Stimulated activated naive B cell treated with anti-CD40 and anti-IgM and Interleukin-4, amounts not matched to agents 10 μg/mL and 1 μg/mL and 100 μg/mL, for 72 hours (primary cell): ENCODE results near the gene DUSP12.
A peak's percentile ranks its signal among the peaks of the same experiment; 100 is the strongest.

ENCODE experiments used
- ATAC-seq, 2 donors: fragments of 150-1000 bp; cut with Tn5 transposase; replicated peaks; 2 replicates each; pipeline ENCODE4 v1.10.0; 2021; ENCODE audit warnings: moderate library complexity in 1 of 2
- DNase-seq: peaks from one replicate; pipeline ENCODE4 v3.0.0; 2021
- H3K27ac Mint-ChIP-seq: one replicate; pipeline ENCODE4 v1.8.0; 2022; ENCODE audit warnings: mild to moderate bottlenecking, mixed read lengths
- H3K27me3 Mint-ChIP-seq, 2 donors: one replicate each; pipeline ENCODE4 v1.8.0; 2022; ENCODE audit warnings: mixed read lengths in 2 of 2
- H3K36me3 Mint-ChIP-seq, 2 donors: one replicate each; pipeline ENCODE4 v1.8.0; 2022; ENCODE audit warnings: mixed read lengths in 2 of 2, mild to moderate bottlenecking in 1 of 2
- H3K4me1 Mint-ChIP-seq, 2 donors: one replicate each; pipeline ENCODE4 v1.8.0; 2022; ENCODE audit warnings: mixed read lengths in 2 of 2, mild to moderate bottlenecking in 1 of 2
- H3K4me3 Mint-ChIP-seq, 2 donors: one replicate each; pipeline ENCODE4 v1.8.0; 2022; ENCODE audit warnings: mild to moderate bottlenecking in 2 of 2, mixed read lengths in 2 of 2, moderate library complexity in 1 of 2
- H3K9me3 Mint-ChIP-seq, 2 donors: one replicate each; pipeline ENCODE4 v1.8.0; 2022; ENCODE audit warnings: mixed read lengths in 2 of 2, mild to moderate bottlenecking in 1 of 2

The DUSP12 gene

DNA sequence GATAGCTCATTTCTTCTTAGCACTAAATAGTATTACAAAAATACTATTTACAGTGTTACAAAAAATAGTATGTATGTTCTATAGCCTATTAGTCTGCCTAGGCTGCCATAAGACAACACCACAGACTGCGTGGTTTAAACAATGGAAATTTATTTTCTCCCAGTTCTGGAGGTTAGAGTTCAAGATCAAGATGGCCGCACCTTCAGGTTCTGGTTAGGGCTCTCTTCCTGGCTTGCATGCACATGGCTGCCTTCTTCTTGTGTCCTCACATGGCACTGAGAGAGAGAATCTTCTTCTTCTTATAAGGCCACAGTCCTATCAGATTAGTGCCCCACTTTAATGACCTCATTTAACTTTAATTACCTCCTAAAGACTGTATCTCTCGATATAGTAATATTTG, 20.7 kb downstream of the DUSP12 start:
- H3K36me3 Mint-ChIP-seq, result no peaks in the 10 kb centered on the region
- H3K27ac Mint-ChIP-seq, result no peak overlapping the region
- no peaks in the 10 kb centered on the region for H3K27me3 Mint-ChIP-seq
- DNase-seq, result no peak
- H3K4me1 Mint-ChIP-seq, result peaks cover 8 to 39% of the 10 kb centered on the region in 2 donors
- ATAC-seq, result no peak
- H3K4me3 Mint-ChIP-seq, result no peak overlapping the region
- H3K9me3 Mint-ChIP-seq, result no peaks in the 10 kb centered on the region

DNA sequence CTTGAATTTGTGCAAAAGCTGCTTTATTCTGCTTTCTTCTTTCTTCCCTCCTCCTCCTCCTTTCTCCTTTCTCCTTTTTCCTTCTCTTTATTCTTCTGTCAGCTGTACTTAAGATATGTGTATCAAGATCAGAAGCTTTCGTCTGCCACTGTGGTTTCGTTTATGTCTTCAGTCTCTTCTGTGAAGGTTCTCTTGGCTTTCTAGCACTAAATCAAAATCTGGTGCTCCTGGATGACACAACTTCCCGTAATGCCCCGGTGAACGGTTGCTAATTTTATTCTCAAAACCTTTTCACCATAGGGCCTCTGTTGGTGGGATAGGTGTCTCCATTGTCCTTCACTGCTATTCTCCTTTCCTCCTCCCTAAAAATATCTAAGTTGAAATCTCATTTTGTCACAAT, 21.6 kb downstream of the DUSP12 start:
- no peaks in the 10 kb centered on the region for H3K36me3 Mint-ChIP-seq
- peaks cover 8 to 39% of the 10 kb centered on the region in 2 donors for H3K4me1 Mint-ChIP-seq
- no peaks in the 10 kb centered on the region for H3K27me3 Mint-ChIP-seq
- no peaks in the 10 kb centered on the region for H3K9me3 Mint-ChIP-seq
- no peak for ATAC-seq
- H3K4me3 Mint-ChIP-seq, result no peak overlapping the region
- no peak overlapping the region for H3K27ac Mint-ChIP-seq
- DNase-seq, result no peak

DNA sequence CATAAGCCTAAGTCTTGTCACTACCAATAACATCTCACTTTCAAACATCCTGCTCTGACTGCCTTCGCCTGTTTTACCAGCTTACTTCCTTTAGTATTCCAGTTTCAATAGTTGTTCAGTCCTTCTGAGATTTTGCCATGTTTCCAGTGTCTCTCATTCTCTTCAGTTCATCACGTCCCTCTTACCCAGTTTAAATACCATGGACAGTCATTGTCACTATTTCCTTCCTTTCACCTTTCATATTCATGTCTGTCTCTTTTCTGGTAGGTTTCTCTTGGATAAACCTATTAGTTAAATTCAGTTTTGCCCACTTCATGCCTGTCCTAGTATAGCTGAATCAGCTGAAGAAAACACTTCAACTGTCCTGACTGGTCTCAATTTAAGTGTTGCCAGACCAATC, 22.4 kb downstream of the DUSP12 start:
- Mint-ChIP-seq H3K4me1 (peaks cover 8 to 35% of the 10 kb centered on the region in 2 donors), H3K27ac (no peak overlapping the region), H3K36me3 (no peaks in the 10 kb centered on the region), H3K27me3 (no peaks in the 10 kb centered on the region), H3K9me3 (no peaks in the 10 kb centered on the region), H3K4me3 (no peak overlapping the region)
- DNase-seq (no peak), ATAC-seq (no peak)

DNA sequence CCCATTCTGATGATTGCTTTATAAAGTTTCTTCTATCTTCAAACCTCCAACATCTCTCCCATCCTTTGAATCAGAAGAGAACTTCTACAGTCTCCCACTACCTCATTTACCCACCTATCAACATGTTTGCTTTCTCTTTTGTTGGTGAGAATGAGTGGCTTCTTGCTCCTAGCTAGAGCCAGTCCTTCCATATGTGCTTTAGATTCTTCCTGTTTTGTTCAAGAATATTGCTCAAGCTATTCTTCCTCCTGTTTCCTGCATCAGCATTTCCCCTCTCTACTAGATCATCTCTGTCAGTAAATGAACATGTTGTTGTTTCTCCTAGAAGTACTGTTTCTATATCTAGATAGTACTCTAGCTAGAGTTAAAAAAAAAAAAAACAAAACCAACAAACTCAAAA, 22.8 kb downstream of the DUSP12 start:
- Mint-ChIP-seq H3K27ac (no peak overlapping the region), H3K27me3 (no peaks in the 10 kb centered on the region), H3K4me1 (peaks cover 8 to 31% of the 10 kb centered on the region in 2 donors), H3K4me3 (no peak overlapping the region), H3K36me3 (no peaks in the 10 kb centered on the region), H3K9me3 (no peaks in the 10 kb centered on the region)
- ATAC-seq (no peak), DNase-seq (no peak)

DNA sequence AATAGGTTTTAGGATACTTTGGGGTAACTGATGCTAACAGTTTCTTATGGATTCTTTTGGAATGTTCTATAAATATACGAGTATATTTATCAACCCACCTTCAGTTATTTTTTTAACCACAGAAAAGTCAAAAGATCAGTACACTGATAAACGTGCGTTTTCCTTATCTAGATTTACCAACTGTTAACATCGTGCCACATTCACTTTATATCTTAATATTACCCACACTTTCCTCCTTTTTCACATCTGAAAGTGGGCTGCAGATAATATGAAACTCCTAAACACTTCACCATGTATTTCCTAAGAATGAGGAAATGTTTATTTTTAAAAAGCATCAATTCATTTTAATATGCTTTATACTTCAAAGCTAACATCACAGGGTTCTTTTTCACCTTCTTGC, 24.2 kb downstream of the DUSP12 start:
- Mint-ChIP-seq H3K9me3 (no peaks in the 10 kb centered on the region), H3K27ac (no peak overlapping the region), H3K36me3 (peaks cover 0 to 1% of the 10 kb centered on the region in 2 donors), H3K4me1 (peaks cover 10 to 19% of the 10 kb centered on the region in 2 donors), H3K4me3 (no peak overlapping the region), H3K27me3 (no peaks in the 10 kb centered on the region)
- ATAC-seq (no peak), DNase-seq (no peak)

DNA sequence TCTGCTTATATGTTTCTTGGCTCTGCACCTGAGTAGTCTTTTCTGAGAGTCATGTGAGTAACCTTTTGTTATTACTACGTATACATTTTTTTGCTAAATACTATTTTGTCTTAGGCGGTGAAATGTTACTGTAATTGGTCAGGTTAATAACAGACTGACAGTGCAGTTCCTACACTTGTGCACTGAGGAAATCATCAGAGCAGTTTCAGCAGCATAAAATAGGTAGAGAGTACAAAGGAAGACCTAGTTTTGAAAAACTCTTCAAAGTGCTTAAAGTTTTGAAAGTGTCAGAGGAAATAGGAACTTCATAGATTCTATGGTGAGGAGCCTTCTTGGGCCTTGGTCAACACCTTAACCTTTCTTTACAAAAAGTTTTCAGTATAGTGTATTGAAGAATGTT, 27.7 kb downstream of the DUSP12 start:
- no peak overlapping the region for H3K4me3 Mint-ChIP-seq
- no peaks in the 10 kb centered on the region for H3K9me3 Mint-ChIP-seq
- H3K27me3 Mint-ChIP-seq, result no peaks in the 10 kb centered on the region
- no peak for DNase-seq
- H3K36me3 Mint-ChIP-seq, result peaks cover 4 to 16% of the 10 kb centered on the region in 2 donors
- ATAC-seq, result no peak
- no peak overlapping the region for H3K27ac Mint-ChIP-seq
- H3K4me1 Mint-ChIP-seq, result peaks cover 10 to 25% of the 10 kb centered on the region in 2 donors

DNA sequence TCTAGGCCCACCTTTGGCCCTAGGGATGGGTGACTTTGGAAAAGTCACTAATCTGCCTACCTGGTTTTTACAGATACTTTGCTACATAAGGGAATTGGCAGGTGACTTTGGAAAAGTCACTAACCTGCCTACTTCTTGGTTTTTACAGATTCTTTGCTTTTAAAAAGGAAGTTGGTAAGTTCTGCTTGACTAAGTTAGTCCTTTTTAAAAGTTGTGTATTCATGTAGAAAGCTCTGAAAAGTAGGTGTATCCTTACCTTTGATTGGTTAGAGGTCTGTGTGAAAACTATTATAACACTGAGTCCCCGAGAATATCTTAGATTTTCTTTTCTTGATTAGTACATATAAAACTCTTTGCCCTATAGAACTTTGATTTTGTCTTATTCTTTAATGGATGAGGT, 28.9 kb downstream of the DUSP12 start:
- H3K4me3 Mint-ChIP-seq, result no peak overlapping the region
- H3K9me3 Mint-ChIP-seq, result no peaks in the 10 kb centered on the region
- DNase-seq (no peak), ATAC-seq (peak in 1 of 2 donors; percentile 34)
- H3K36me3 Mint-ChIP-seq, result peaks cover 5 to 24% of the 10 kb centered on the region in 2 donors
- no peak overlapping the region for H3K27ac Mint-ChIP-seq
- no peaks in the 10 kb centered on the region for H3K27me3 Mint-ChIP-seq
- H3K4me1 Mint-ChIP-seq, result peaks cover 10 to 20% of the 10 kb centered on the region in 2 donors

DNA sequence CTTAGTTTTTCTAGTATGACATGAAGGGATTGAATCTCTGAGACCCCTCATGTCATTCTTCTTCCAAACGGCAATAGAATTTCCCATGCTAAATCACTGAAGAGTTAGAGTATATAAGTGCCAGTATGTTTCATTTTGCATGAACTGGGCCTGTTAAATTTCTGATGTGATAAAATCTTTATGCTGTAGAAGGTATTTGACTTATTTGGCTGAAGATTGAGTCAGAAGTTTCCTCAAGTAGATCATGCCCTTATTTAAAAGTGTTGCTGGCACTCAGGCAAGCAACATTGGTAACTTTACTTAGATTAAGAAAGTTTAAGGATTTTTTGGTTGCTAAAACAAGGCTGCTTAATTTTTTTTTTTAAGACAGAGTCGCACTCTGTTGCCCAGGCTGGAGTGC, 29.8 kb downstream of the DUSP12 start:
- ATAC-seq (no peak), DNase-seq (no peak)
- peaks cover 10 to 21% of the 10 kb centered on the region in 2 donors for H3K4me1 Mint-ChIP-seq
- peaks cover 8 to 32% of the 10 kb centered on the region in 2 donors for H3K36me3 Mint-ChIP-seq
- no peaks in the 10 kb centered on the region for H3K27me3 Mint-ChIP-seq
- no peak overlapping the region for H3K4me3 Mint-ChIP-seq
- peak overlapping the region; percentile 20 for H3K27ac Mint-ChIP-seq
- no peaks in the 10 kb centered on the region for H3K9me3 Mint-ChIP-seq

DNA sequence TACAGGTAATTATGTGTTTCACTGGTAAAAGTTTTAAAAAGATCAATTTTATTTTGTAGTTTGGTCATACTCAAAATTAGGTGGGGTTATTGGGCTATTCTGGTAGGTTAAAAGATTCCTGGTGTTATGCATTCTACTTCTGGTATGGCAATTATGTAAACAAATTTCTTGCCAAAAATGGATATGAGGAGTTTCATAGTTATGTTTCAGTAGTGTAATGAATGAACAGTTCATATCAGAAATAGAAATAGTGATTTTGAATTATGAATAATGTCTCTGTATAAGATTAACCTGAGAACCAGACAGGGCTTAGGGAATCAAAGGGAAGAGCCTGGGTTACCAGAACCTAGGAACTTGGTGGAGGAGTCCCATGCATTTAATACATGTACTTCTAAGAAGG, 32.4 kb downstream of the DUSP12 start:
- Mint-ChIP-seq H3K27ac (no peak overlapping the region), H3K4me3 (no peak overlapping the region), H3K4me1 (peaks cover 12 to 28% of the 10 kb centered on the region in 2 donors), H3K27me3 (no peaks in the 10 kb centered on the region), H3K36me3 (peaks cover 21 to 46% of the 10 kb centered on the region in 2 donors), H3K9me3 (no peaks in the 10 kb centered on the region)
- ATAC-seq, result no peak
- no peak for DNase-seq

DNA sequence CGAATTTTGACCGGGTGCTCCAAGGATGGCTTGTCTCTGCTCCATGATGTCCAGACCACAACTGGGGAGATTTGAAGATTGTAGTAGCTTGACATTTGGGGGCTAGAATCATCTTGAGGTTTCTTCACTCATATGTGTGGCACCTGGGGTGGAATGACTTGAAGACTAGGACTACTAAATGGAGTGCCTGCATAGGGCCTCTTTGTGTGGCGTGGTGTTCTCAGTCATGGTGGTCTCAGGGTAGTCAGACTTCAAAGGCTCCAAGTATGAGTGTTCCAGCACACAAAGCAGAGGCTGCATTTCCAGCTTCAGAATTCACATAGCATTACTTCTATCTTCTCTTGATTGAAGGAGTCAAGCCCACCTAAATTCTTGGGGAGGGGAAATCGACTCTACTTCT, 33.3 kb downstream of the DUSP12 start:
- Mint-ChIP-seq H3K27me3 (no peaks in the 10 kb centered on the region), H3K4me1 (peaks cover 9 to 28% of the 10 kb centered on the region in 2 donors), H3K36me3 (peaks cover 24 to 51% of the 10 kb centered on the region in 2 donors), H3K4me3 (no peak overlapping the region), H3K27ac (no peak overlapping the region), H3K9me3 (no peaks in the 10 kb centered on the region)
- no peak for DNase-seq
- no peak for ATAC-seq

DNA sequence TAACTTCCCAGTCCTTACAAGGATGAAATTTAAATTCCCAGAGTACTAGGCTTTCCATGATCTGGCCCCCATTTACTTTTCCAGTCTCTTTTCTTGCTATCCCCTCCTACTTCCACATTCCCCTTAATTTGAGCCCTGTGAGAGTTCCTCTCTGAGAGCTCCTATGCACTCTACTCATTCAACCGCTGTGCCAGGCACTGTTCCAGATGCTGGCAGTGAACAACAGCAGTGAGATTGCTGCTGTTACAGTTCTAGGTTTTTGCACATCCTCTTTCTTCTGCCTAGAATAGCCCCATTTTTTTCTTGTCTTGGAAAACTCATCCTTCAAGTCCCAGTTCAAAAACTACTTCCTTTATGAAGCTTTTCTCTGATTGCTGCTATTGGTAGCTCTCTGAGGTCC, 35.4 kb downstream of the DUSP12 start:
- Mint-ChIP-seq H3K4me3 (no peak overlapping the region), H3K36me3 (peaks cover 28 to 49% of the 10 kb centered on the region in 2 donors), H3K9me3 (no peaks in the 10 kb centered on the region), H3K4me1 (peaks cover 2 to 22% of the 10 kb centered on the region in 2 donors), H3K27me3 (no peaks in the 10 kb centered on the region), H3K27ac (no peak overlapping the region)
- ATAC-seq (no peak), DNase-seq (no peak)

DNA sequence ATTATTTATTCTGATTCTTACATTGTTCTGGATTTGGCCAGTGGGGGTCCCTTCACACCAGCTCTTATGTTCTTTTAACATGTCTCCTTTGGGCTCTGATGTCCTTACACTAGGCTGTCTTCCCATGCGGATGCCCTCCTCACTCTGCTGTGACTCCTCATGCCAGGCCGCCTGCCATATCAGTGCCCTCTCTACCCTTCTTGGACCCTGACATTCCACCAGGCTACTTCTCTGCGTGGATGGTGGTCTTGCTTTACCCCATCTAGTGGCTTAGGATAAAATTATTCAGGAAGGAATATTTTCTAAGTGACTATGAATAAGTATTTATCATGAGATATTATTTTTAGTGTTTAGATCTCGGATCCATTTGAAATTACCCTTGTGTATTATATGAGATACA, 37.8 kb downstream of the DUSP12 start:
- H3K4me1 Mint-ChIP-seq, result peaks cover 2 to 14% of the 10 kb centered on the region in 2 donors
- peaks cover 33 to 56% of the 10 kb centered on the region in 2 donors for H3K36me3 Mint-ChIP-seq
- no peak overlapping the region for H3K27ac Mint-ChIP-seq
- no peaks in the 10 kb centered on the region for H3K27me3 Mint-ChIP-seq
- H3K4me3 Mint-ChIP-seq, result no peak overlapping the region
- no peaks in the 10 kb centered on the region for H3K9me3 Mint-ChIP-seq
- no peak for ATAC-seq
- DNase-seq, result no peak

DNA sequence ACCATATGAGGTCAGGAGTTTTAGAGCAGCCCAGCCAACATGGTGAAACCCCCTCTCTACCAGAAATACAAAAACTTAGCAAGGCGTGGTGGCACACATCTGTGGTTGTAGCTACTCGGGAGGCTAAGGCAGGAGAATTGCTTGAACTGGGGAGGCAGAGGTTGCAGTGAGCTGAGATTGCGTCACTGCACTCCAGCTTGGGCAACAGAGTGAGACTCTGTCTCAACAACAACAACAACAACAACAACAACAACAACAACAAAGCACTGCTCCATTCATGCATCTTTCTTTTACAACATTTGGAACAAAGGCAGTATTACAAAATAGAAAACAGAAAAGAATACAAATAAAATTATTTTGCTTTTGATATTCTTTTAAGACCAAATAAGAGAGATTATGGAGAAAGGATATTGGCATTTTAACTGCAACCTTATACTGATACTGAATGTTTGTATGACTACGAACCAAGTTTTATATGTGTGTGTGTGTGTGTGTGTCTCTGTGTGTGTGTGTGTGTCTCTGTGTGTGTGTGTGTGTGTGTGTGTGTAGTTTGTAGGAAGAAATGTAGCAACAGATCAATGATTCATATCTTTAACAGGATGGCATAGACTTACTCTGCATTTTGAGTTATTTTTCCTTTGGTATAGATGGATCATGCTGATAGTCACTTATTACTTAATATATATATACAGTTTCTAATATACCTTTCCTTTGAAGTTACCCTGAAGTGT, 41.2 kb downstream of the DUSP12 start:
- Mint-ChIP-seq H3K9me3 (no peaks in the 10 kb centered on the region), H3K27me3 (no peaks in the 10 kb centered on the region), H3K27ac (no peak overlapping the region), H3K4me1 (peaks cover 3 to 4% of the 10 kb centered on the region in 2 donors), H3K36me3 (peaks cover 34 to 56% of the 10 kb centered on the region in 2 donors), H3K4me3 (no peak overlapping the region)
- ATAC-seq (no peak), DNase-seq (no peak)

DNA sequence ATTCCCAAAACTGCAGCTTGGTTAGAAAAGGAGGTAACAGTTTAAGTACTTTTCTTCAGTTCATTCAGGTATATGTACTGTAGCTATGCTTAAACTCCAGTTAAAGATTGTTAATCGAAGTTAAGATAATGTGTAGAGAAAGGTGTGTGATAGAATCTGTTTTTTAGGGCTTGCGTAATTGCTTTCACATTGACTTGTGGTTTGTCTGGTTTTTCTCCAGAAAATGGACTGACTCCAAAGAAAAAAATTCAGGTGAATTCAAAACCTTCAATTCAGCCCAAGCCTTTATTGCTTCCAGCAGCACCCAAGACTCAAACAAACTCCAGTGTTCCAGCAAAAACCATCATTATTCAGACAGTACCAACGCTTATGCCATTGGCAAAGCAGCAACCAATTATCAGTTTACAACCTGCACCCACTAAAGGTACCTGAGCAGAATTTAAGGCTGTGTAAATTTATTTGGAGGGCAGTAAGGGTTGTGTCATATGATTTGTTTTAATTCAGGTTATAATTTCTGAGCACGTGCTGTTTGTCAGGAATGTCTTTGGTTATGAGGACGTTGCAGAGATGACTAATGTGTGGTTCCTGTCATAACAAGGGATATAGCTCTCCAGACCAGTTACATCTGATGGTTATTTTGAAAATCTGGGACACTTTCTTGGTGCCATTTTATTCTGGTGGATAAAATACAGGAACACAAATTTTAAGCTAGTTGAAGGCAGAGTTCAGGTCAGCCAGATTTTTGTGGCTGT, 42.5 kb downstream of the DUSP12 start:
- Mint-ChIP-seq H3K27me3 (no peaks in the 10 kb centered on the region), H3K36me3 (peaks cover 27 to 51% of the 10 kb centered on the region in 2 donors), H3K4me3 (no peak overlapping the region), H3K9me3 (no peaks in the 10 kb centered on the region), H3K4me1 (peaks cover 3 to 4% of the 10 kb centered on the region in 2 donors), H3K27ac (no peak overlapping the region)
- ATAC-seq (no peak), DNase-seq (no peak)

DNA sequence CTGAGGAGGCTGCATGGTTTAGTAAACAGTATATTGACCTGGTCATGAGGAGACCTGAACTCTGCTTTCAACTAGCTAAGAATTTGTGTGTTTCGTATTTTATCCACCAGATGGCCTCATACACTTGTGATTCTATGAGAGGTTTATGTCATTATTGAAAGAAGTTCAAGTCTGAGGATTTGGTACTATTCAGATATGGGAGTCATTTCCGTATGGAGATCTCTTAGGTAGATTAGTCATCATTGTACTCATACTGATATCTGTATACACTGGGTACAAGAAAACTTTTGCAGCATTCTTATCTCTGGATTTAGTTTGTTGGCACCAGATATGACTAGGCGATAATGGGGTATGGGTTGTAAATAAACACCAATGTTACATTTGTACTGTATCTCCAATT, 43.2 kb downstream of the DUSP12 start:
- ATAC-seq (peak; percentile 75 to 89), DNase-seq (no peak)
- peak overlapping the region; percentile 47 for H3K27ac Mint-ChIP-seq
- no peaks in the 10 kb centered on the region for H3K27me3 Mint-ChIP-seq
- no peaks in the 10 kb centered on the region for H3K9me3 Mint-ChIP-seq
- peaks cover 30 to 53% of the 10 kb centered on the region in 2 donors for H3K36me3 Mint-ChIP-seq
- peaks cover 3 to 4% of the 10 kb centered on the region in 2 donors for H3K4me1 Mint-ChIP-seq
- no peak overlapping the region for H3K4me3 Mint-ChIP-seq
